Naive thymus-derived CD4-positive, alpha-beta T cell (primary cell): Measurements from ENCODE around the gene OLFM4. TPM values are rescaled to one million over a fixed set of nuclear protein-coding genes. Genes with fewer than 3 reads are reported as not detected.

Source experiments
- ATAC-seq: fragments of 150-1000 bp; cut with Tn5 transposase; 2 replicates; pipeline ENCODE4 v1.10.0; 2021; ENCODE audit warnings: mild to moderate bottlenecking, moderate library complexity
- CTCF ChIA-PET: fragments of 350-600 bp; sonication (Branson Sonifier 250); formaldehyde crosslinking; loops from one replicate; lab custom pipeline; 2021; ENCODE audit warnings: antibody characterized with exemption; lab: Charles Lee
- POLR2A ChIA-PET: fragments of 350-600 bp; sonication (Branson Sonifier 250); formaldehyde crosslinking; loops from one replicate; lab custom pipeline; 2021; ENCODE audit warnings: antibody characterized with exemption, inconsistent platforms; lab: Charles Lee
- DNase-seq, 9 donors: peaks; one replicate each; pipeline versions ENCODE4 v3.0.0 to v3.0.0-alpha.2; 2020 to 2022; ENCODE audit warnings: mixed read lengths in 1 of 9
- H3K27ac ChIP-seq: one replicate; pipeline ENCODE4 v1.7.0; 2013; ENCODE audit warnings: mild to moderate bottlenecking, low read depth, low read length, moderate library complexity
- H3K27me3 ChIP-seq, 2 donors: one replicate each; pipeline ENCODE4 v1.7.0; 2013; ENCODE audit warnings: low read length in 2 of 2, mild to moderate bottlenecking in 2 of 2, moderate library complexity in 2 of 2; ENCODE audit not compliant: control insufficient read depth in 2 of 2, insufficient read depth in 2 of 2
- H3K36me3 ChIP-seq, 3 experiments: 1 replicate in 2 of 3; 2 replicates in 1 of 3; pipeline ENCODE4 v1.7.0; 2013; ENCODE audit warnings: low read length in 3 of 3, mild to moderate bottlenecking in 3 of 3, moderate library complexity in 1 of 3; ENCODE audit not compliant: insufficient read depth in 3 of 3, control insufficient read depth in 2 of 3
- H3K4me1 ChIP-seq, 2 donors: one replicate each; pipeline ENCODE4 v1.7.0; 2013; ENCODE audit warnings: low read length in 2 of 2, mild to moderate bottlenecking in 2 of 2, moderate library complexity in 1 of 2; ENCODE audit not compliant: control insufficient read depth in 2 of 2, insufficient read depth in 2 of 2
- H3K4me3 ChIP-seq: 2 replicates; pipeline ENCODE4 v1.7.0; 2013; ENCODE audit warnings: mild to moderate bottlenecking, low read length
- H3K9me3 ChIP-seq, 3 experiments: 1 replicate in 2 of 3; 2 replicates in 1 of 3; pipeline ENCODE4 v1.7.0; 2013; ENCODE audit warnings: low read length in 3 of 3; ENCODE audit not compliant: control insufficient read depth in 2 of 3
- H3K27ac Mint-ChIP-seq, 9 donors: one replicate each; pipeline ENCODE4 v1.8.0; 2020 to 2022; ENCODE audit warnings: mixed read lengths in 9 of 9, mild to moderate bottlenecking in 8 of 9, moderate library complexity in 5 of 9, inconsistent platforms in 2 of 9
- H3K27me3 Mint-ChIP-seq, 5 donors: one replicate each; pipeline ENCODE4 v1.8.0; 2021 to 2022; ENCODE audit warnings: mixed read lengths in 5 of 5, mild to moderate bottlenecking in 1 of 5
- H3K36me3 Mint-ChIP-seq, 5 donors: one replicate each; pipeline ENCODE4 v1.8.0; 2020 to 2022; ENCODE audit warnings: mixed read lengths in 5 of 5, mild to moderate bottlenecking in 3 of 5, inconsistent platforms in 1 of 5
- H3K4me1 Mint-ChIP-seq, 7 donors: one replicate each; pipeline ENCODE4 v1.8.0; 2020 to 2022; ENCODE audit warnings: mixed read lengths in 7 of 7, mild to moderate bottlenecking in 3 of 7, inconsistent platforms in 1 of 7
- H3K4me3 Mint-ChIP-seq, 10 donors: one replicate each; pipeline ENCODE4 v1.8.0; 2020 to 2022; ENCODE audit warnings: mild to moderate bottlenecking in 10 of 10, mixed read lengths in 10 of 10, moderate library complexity in 6 of 10, inconsistent platforms in 2 of 10
- H3K9me3 Mint-ChIP-seq, 11 donors: one replicate each; pipeline ENCODE4 v1.8.0; 2020 to 2022; ENCODE audit warnings: mixed read lengths in 11 of 11, mild to moderate bottlenecking in 4 of 11, inconsistent platforms in 1 of 11, moderate library complexity in 1 of 11
- intact Hi-C, 2 donors: fragments of 100-400 bp; cut with micrococcal nuclease; formaldehyde crosslinking; loops; one replicate each; pipeline ENCODE4 v1.15.1; 2023
- polyA plus RNA-seq, 2 donors: library from polyadenylated mRNA; unstranded; fragments of 300-500 nt; fragmentation: Illumina TruSeq; gene quantifications; one replicate each; pipeline ENCODE4 v1.2.3, GENCODE V29; 2021
- total RNA-seq, 6 experiments: library from RNA in 5 of 6; stranded (reverse) in 5 of 6; gene quantifications; 1 replicate in 5 of 6; 2 replicates in 1 of 6; pipeline ENCODE4 v1.2.3 and lab custom pipeline; 2021 to 2026

The OLFM4 gene
- total and polyA plus RNA-seq, 7 experiments from 2014 or later: not detected

GRCh38 chr13:53098455-53098854, 69.8 kb downstream of the OLFM4 start:
- no peaks in the 10 kb centered on the region for H3K4me1 ChIP-seq
- no peak for ATAC-seq
- DNase-seq: no peak
- Mint-ChIP-seq H3K27ac (no peak overlapping the region), H3K4me3 (no peak overlapping the region), H3K36me3 (peaks cover 0 to under 1% (median 0%) of the 10 kb centered on the region in 5 donors), H3K4me1 (no peaks in the 10 kb centered on the region), H3K27me3 (peaks cover 0 to 10% (median 4%) of the 10 kb centered on the region in 5 donors), H3K9me3 (peaks cover 0 to 18% (median 6%) of the 10 kb centered on the region in 11 donors)
- intact Hi-C loops: no loop called here
- H3K36me3 ChIP-seq: no peaks in the 10 kb centered on the region
- CTCF ChIA-PET: no interaction called here
- no peak overlapping the region for H3K27ac ChIP-seq
- H3K9me3 ChIP-seq: no peaks in the 10 kb centered on the region
- H3K4me3 ChIP-seq: no peak overlapping the region
- POLR2A ChIA-PET: no interaction called here
- no peaks in the 10 kb centered on the region for H3K27me3 ChIP-seq

GRCh38 chr13:53100394-53101063, 71.9 kb downstream of the OLFM4 start:
- H3K27me3 ChIP-seq: no peaks in the 10 kb centered on the region
- DNase-seq (no peak), ATAC-seq (no peak)
- POLR2A ChIA-PET: no interaction called here
- Mint-ChIP-seq H3K27ac (no peak overlapping the region), H3K4me1 (no peaks in the 10 kb centered on the region), H3K9me3 (peaks cover 0 to 16% (median 6%) of the 10 kb centered on the region in 11 donors), H3K4me3 (no peak overlapping the region), H3K36me3 (no peaks in the 10 kb centered on the region), H3K27me3 (peaks cover 0 to 10% (median 4%) of the 10 kb centered on the region in 5 donors)
- no peak overlapping the region for H3K27ac ChIP-seq
- H3K4me1 ChIP-seq: no peaks in the 10 kb centered on the region
- no peak overlapping the region for H3K4me3 ChIP-seq
- intact Hi-C loops: no loop called here
- H3K36me3 ChIP-seq: no peaks in the 10 kb centered on the region
- no peaks in the 10 kb centered on the region for H3K9me3 ChIP-seq
- CTCF ChIA-PET: no interaction called here

Other genes with a start within 250 kb of the OLFM4 start
- not detected for gene PCDH8, start 180.2 kb upstream of the OLFM4 start, total RNA-seq
- not detected for gene PCDH8, start 180.2 kb upstream of the OLFM4 start, polyA plus RNA-seq